K562 (cell line): ENCODE data around the gene COL16A1. TPM values are rescaled to one million over a fixed set of nuclear protein-coding genes. Genes with fewer than 3 reads are reported as not detected.

Experiments used
- MCM5 ChIP-seq: fragments of 450-650 bp; IDR thresholded peaks from 2 replicates; pipeline ENCODE4 v1.6.1; 2016; ENCODE audit warnings: low read depth
- ZNF311 ChIP-seq: fragments of 250-450 bp; sonication (Bioruptor Pico); IDR thresholded peaks from 2 replicates; pipeline ENCODE4 v1.4.0; 2020; ENCODE audit warnings: mild to moderate bottlenecking, moderate library complexity
- polyA plus RNA-seq, 8 experiments: library from polyadenylated mRNA; depleted of rRNA in 4 of 8; stranded (reverse) in 5 of 8; unstranded in 3 of 8; fragments of >200 nt; fragmentation: Nextera tagmentation in 2 of 8; fragmentation: Illumina TruSeq in 1 of 8; extraction: Ambion mirVana in 2 of 8; extraction: Trizol in 1 of 8; gene quantifications; 2 replicates each; pipeline versions ENCODE4 v1.2.1 to v1.2.3, GENCODE V29; 2011 to 2014; ENCODE audit warnings: inconsistent platforms in 1 of 8, missing spikeins in 1 of 8
- total RNA-seq, 7 experiments: library from RNA; depleted of rRNA in 6 of 7; stranded (reverse); fragments of >200 nt in 6 of 7; fragmentation: Illumina TruSeq in 2 of 7; extraction: Trizol in 2 of 7; gene quantifications; 2 replicates each; pipeline versions ENCODE4 v1.2.1 to v1.2.3, GENCODE V29; 2011 to 2021; ENCODE audit warnings: low replicate concordance in 1 of 7
- TF ChIP-seq, protein P1 (sequence below): fragments of 450-650 bp; IDR thresholded peaks from 2 replicates; pipeline ENCODE4 v1.6.1; 2016; ENCODE audit warnings: mild to moderate bottlenecking, moderate library complexity

COL16A1 gene
- total and polyA plus RNA-seq, 9 of the 15 experiments (the other 6 are each of a cell fraction or from before 2014, with no cell fraction given) = 0.11 to 0.60 (median 0.11) TPM; not detected in 6

DNA sequence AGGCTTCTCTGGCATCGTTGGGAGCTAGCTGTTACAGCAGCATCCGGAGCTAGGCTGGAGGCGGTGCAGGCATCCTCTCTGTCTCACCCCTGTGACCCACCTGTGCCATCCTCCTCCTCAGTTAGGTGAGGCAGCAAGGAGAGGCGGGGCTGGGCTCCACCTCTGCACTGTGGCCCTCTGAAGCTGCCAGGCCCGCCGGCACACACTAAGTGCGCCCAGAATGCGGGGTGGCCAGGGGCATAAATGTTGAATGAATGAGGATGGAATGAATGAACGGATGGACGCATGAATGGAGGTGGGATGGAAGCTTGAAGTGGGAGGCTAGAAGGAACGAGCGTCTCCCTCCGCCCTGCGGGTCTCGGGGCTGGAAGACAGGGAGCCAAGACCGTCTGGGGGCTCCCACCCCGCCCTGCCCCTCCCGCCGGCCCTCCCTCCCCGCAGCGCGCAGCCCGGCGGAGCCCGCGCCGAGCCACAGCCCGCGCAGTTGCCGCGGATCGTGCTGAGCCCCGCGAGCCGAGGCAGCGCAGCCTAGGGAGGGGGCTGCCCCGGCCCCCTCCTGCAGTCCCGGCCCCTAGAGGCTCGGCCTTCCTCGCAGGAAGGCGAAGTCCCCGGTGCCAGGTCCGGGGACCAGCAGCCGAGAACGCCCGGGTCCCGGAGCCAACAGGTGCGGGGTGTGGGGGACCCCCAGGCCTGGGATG lies 86.5 kb downstream of the COL16A1 start, which contains the start of gene HCRTR1 (continued):
- TF ChIP-seq, protein P1, sequence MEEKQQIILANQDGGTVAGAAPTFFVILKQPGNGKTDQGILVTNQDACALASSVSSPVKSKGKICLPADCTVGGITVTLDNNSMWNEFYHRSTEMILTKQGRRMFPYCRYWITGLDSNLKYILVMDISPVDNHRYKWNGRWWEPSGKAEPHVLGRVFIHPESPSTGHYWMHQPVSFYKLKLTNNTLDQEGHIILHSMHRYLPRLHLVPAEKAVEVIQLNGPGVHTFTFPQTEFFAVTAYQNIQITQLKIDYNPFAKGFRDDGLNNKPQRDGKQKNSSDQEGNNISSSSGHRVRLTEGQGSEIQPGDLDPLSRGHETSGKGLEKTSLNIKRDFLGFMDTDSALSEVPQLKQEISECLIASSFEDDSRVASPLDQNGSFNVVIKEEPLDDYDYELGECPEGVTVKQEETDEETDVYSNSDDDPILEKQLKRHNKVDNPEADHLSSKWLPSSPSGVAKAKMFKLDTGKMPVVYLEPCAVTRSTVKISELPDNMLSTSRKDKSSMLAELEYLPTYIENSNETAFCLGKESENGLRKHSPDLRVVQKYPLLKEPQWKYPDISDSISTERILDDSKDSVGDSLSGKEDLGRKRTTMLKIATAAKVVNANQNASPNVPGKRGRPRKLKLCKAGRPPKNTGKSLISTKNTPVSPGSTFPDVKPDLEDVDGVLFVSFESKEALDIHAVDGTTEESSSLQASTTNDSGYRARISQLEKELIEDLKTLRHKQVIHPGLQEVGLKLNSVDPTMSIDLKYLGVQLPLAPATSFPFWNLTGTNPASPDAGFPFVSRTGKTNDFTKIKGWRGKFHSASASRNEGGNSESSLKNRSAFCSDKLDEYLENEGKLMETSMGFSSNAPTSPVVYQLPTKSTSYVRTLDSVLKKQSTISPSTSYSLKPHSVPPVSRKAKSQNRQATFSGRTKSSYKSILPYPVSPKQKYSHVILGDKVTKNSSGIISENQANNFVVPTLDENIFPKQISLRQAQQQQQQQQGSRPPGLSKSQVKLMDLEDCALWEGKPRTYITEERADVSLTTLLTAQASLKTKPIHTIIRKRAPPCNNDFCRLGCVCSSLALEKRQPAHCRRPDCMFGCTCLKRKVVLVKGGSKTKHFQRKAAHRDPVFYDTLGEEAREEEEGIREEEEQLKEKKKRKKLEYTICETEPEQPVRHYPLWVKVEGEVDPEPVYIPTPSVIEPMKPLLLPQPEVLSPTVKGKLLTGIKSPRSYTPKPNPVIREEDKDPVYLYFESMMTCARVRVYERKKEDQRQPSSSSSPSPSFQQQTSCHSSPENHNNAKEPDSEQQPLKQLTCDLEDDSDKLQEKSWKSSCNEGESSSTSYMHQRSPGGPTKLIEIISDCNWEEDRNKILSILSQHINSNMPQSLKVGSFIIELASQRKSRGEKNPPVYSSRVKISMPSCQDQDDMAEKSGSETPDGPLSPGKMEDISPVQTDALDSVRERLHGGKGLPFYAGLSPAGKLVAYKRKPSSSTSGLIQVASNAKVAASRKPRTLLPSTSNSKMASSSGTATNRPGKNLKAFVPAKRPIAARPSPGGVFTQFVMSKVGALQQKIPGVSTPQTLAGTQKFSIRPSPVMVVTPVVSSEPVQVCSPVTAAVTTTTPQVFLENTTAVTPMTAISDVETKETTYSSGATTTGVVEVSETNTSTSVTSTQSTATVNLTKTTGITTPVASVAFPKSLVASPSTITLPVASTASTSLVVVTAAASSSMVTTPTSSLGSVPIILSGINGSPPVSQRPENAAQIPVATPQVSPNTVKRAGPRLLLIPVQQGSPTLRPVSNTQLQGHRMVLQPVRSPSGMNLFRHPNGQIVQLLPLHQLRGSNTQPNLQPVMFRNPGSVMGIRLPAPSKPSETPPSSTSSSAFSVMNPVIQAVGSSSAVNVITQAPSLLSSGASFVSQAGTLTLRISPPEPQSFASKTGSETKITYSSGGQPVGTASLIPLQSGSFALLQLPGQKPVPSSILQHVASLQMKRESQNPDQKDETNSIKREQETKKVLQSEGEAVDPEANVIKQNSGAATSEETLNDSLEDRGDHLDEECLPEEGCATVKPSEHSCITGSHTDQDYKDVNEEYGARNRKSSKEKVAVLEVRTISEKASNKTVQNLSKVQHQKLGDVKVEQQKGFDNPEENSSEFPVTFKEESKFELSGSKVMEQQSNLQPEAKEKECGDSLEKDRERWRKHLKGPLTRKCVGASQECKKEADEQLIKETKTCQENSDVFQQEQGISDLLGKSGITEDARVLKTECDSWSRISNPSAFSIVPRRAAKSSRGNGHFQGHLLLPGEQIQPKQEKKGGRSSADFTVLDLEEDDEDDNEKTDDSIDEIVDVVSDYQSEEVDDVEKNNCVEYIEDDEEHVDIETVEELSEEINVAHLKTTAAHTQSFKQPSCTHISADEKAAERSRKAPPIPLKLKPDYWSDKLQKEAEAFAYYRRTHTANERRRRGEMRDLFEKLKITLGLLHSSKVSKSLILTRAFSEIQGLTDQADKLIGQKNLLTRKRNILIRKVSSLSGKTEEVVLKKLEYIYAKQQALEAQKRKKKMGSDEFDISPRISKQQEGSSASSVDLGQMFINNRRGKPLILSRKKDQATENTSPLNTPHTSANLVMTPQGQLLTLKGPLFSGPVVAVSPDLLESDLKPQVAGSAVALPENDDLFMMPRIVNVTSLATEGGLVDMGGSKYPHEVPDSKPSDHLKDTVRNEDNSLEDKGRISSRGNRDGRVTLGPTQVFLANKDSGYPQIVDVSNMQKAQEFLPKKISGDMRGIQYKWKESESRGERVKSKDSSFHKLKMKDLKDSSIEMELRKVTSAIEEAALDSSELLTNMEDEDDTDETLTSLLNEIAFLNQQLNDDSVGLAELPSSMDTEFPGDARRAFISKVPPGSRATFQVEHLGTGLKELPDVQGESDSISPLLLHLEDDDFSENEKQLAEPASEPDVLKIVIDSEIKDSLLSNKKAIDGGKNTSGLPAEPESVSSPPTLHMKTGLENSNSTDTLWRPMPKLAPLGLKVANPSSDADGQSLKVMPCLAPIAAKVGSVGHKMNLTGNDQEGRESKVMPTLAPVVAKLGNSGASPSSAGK = no peak
- no peak for TF ChIP-seq MCM5
- TF ChIP-seq ZNF311 (CRISPR knock-in tag) = no peak
- TF ChIP-seq, all 486 proteins: peak for 0
